ENCODE data around the gene TOX2. TPM values are rescaled to one million over a fixed set of nuclear protein-coding genes. Genes with fewer than 3 reads are reported as not detected.
A peak's percentile ranks its signal among the peaks of the same experiment; 100 is the strongest.

The TOX2 gene
- polyA plus RNA-seq, 10 donors: 2.3 to 4.0 (median 3.3) TPM

- peak; percentile 62 to 90 (median 78) for DNase-seq
These were observed 103.7 kb downstream of the TOX2 start for GRCh38 chr20:44018259-44018941.

- no peak for DNase-seq
These were observed 104.4 kb downstream of the TOX2 start for GRCh38 chr20:44018942-44019637.

GRCh38 chr20:44019638-44020335, 105.1 kb downstream of the TOX2 start:
- no peak for DNase-seq

GRCh38 chr20:44020406-44021148, 105.9 kb downstream of the TOX2 start:
- no peak for DNase-seq

- DNase-seq: no peak
These were observed 106.5 kb downstream of the TOX2 start for GRCh38 chr20:44021186-44021585.

- DNase-seq: no peak
These were observed 107.2 kb downstream of the TOX2 start for GRCh38 chr20:44021900-44022299.

GRCh38 chr20:44022464-44022863, 107.8 kb downstream of the TOX2 start:
- DNase-seq: no peak

- DNase-seq: no peak
These were observed 109.1 kb downstream of the TOX2 start for GRCh38 chr20:44023515-44024371.

GRCh38 chr20:44024820-44025580, 110.3 kb downstream of the TOX2 start:
- no peak for DNase-seq

- no peak for DNase-seq
These were observed 111.1 kb downstream of the TOX2 start for GRCh38 chr20:44025756-44026155.

- DNase-seq: no peak
These were observed 112.1 kb downstream of the TOX2 start for GRCh38 chr20:44026647-44027342.

- no peak for DNase-seq
These were observed 112.8 kb downstream of the TOX2 start for GRCh38 chr20:44027343-44028002.

- DNase-seq: no peak
These were observed 113.5 kb downstream of the TOX2 start for GRCh38 chr20:44028003-44028730.

- no peak for DNase-seq
These were observed 114.5 kb downstream of the TOX2 start for GRCh38 chr20:44028868-44029847.

GRCh38 chr20:44029848-44030230, 115.2 kb downstream of the TOX2 start:
- no peak for DNase-seq

- no peak for DNase-seq
These were observed 115.7 kb downstream of the TOX2 start for GRCh38 chr20:44030394-44030793.

- DNase-seq: no peak
These were observed 116.4 kb downstream of the TOX2 start for GRCh38 chr20:44031001-44031574.
